NCI-H2196 (cell line): ENCODE results near the gene KCNQ5.
"Not testable (repeated sequence)": the region's sequence is repeated elsewhere in the genome, so short reads cannot be mapped to it uniquely, and the experiment has no call there.

Experiments
- DNase-seq: peaks from one replicate; lab custom pipeline; 2025; ENCODE audit not compliant: unreplicated experiment; lab: John Stamatoyannopoulos, UW

KCNQ5 gene

DNA sequence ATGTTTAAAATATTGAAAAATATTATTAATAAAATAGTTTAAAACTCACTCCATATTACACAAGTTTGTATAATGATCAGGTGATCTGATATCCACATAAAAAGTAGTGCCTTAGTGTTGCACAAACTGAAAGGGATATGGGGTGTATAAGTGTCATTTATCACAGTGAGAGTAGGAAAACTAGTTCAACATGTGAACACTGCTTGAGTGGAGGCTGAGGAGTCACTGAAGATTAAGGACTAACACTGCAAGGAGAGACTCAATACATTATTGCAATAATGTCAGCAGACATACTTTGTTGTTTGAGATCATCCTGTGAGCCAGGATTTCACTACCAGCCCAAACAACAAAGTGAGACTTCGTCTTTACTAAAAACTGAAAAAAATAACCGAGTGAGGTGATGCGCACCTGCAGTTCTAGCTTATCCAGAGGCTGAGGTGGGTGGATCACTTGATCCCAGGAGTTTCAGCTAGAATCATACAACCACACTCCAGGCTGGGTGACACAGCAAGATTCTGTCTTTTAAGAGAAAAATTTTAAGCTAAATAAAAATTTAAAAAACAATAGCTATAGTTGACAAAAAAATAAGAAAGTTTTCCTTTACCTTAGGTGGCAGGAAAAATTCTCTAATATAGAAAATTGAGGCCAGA, 605.9 kb downstream of the KCNQ5 start:
- no peak for DNase-seq

DNA sequence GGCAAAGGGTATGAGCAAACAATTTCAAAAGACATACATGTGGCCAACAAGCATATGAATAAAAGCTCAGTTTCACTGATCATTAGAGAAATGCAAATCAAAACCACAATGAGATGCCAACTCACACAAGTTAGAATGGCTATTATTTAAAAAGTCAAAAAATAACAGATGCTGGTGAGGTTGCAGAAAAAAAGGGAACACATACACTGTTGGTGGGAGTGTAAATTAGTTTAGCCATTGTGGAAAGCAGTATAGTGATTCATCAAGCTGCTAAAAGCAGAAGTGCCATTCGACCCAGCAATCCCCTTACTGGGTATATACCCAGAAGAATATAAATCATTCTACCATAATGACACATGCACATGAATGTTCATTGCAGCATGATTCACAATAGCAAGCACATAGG, 610.1 kb downstream of the KCNQ5 start:
- DNase-seq: no peak

DNA sequence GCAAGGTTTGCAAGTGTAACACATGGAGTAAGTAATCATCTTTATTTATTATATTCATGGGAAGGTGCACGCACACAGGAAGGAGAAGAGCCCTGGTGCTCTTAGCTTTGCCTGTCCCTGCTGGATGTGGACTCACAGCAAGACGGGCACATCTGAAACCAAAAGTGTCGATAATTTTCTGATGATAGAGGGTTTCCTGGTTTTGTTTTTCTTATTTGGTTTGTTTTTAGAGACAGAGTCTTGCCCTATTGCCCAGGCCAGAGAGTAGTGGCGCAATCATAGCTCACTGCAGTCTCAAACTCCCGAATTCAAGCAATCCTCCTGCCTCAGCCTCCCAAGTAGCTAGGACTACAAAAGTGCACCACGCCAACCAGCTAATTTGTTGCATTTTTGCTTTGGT, 611.2 kb downstream of the KCNQ5 start:
- DNase-seq: no peak

DNA sequence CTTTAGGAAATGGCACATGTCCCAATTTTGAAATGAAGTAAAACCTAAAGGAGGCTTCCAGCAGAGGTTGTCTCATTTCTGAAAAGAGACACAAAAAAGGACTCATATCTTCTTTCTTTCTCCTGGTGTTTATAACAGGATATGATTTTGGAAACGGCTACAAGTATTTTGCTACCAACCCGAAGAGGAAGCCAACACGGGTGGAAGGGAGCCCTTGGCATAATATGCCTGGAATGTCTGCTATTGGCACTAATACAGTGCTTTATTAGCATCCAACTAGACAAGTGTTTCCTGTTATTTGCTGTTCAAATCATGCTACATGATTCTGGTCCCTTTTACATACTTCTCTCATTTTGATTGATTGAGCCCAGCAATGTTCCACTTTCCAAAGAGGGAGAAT, 612.1 kb downstream of the KCNQ5 start:
- DNase-seq: not testable (repeated sequence)

DNA sequence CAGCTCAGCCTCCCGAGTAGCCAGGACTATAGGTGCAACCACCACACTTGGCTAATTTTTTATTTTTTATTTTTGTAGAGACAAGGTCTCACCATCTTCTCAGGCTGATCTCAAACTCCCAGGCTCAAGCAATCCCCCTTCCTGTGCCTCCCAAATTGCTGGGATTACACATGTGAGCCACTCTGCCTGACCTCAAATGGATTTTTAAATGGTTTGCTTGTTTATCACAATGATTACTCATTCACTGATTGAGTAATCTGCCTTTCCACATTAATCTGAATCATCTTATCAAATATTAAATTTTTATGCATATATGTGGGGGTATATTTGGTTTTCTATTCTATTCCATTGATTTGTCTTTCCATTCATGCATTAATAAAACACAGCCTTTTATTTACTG, 612.9 kb downstream of the KCNQ5 start:
- no peak for DNase-seq

DNA sequence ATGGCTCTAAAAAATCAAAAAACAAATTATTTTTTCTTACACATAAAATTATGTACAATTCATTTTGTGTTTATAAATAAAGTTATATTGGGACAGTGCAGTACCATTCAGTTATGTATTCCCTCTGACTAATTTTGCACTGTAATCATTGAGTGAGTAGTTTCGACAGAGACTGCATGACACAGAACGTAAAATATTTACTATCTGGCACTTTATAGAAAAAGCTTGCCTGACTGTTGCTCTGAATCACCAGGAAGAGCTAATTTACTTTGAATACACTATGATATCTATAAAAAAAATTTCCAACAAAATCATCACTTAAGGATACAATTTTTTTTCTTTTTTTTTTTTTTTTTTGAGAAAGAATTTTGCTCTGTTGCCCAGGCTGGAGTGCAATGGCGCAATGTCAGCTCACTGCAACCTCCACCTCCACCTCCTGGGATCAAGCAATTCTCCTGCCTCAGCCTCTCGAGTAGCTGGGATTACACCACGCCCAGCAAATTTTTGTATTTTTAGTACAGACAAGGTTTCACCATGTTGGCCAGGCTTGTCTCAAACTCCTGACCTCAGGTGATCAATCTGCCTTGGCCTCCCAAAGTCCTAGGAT, 614.4 kb downstream of the KCNQ5 start:
- DNase-seq: no peak

DNA sequence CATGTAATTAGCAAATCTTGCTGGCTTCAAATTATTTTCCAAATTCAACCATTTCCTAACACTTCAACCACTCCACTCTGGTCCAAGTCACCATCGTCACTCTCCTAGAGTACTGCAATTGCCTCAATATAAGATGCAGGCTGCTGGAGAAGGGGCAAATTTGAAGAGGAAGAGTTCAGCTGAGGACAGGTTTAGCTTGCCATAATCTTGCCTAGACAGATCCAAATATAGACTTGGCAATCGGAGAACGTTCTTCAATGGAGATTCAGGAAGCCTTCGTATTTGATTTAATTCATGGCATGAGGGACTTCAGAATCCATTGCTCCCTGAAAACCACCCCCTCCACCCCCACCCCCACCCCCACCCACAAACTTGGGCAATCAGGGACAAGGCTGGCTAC, 618.9 kb downstream of the KCNQ5 start:
- no peak for DNase-seq

DNA sequence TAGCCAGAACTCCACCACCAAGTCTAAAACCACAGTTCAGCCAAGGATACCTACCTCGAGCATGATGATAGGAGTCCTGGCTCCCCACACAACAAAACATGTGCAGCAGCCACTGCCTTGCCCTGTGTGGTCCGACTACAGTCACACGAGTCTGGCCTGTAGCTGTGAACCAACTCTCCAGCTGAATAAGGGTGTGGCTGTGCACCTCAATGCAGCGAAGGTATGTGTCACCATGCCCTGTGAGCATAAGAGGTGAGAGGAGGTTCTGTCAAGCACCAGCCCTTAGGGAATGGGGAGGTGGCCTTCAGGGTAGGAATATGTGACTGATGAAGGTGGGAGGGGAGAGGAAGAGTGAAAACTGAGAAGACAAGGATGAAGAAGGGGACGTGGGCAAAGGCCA, 620.1 kb downstream of the KCNQ5 start:
- DNase-seq: no peak
